HG03354 (cell line): ENCODE data around the gene TTC21A.
A peak's percentile ranks its signal among the peaks of the same experiment; 100 is the strongest.
"Not testable (repeated sequence)": the region's sequence is repeated elsewhere in the genome, so short reads cannot be mapped to it uniquely, and the experiment has no call there.

Experiments used
- ATAC-seq: cut with Tn5 transposase; IDR thresholded peaks from one replicate; pipeline ENCODE4 v1.9.1; 2021; ENCODE audit warnings: mild to moderate bottlenecking; ENCODE audit not compliant: unreplicated experiment, poor library complexity, severe bottlenecking

Gene TTC21A

DNA sequence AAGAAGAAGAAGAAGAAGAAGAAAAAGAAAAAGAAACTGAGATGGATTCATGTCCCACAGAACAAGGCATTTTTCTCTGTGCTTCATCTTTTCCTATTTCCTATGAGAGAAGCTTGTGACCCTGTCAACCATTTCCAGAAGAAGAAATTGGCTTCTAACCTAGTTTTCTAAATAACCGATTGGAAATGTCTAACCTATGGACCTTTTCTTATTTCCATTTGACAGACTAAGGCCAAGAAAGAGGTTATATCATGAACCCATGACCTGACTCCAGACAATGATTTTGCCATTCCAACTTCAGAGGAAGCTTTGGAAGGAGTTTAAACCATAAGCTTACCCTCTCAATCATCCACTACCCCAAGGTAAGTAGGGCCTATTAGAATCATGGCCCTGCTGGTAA lies 62.2 kb downstream of the TTC21A start:
- ATAC-seq, result no peak

DNA sequence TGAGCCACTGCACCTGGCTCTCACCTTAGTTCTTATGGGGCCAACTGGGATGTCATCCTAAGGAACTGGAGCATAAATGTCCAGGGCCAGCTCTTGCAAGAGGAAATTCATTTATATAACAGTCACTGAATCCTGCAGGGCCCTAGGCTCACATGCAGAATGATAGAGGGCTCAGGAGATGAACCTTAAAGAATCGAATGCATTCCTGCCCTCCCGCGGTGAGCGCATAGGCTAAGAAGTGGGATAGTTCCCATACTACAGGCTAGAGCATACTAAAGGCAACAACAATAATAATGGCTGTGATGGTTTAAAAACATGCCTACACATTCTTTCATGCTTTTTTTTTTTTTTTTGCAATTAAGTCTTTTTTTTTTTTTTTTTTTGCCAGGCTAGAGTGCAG lies 63.0 kb downstream of the TTC21A start:
- no peak for ATAC-seq

DNA sequence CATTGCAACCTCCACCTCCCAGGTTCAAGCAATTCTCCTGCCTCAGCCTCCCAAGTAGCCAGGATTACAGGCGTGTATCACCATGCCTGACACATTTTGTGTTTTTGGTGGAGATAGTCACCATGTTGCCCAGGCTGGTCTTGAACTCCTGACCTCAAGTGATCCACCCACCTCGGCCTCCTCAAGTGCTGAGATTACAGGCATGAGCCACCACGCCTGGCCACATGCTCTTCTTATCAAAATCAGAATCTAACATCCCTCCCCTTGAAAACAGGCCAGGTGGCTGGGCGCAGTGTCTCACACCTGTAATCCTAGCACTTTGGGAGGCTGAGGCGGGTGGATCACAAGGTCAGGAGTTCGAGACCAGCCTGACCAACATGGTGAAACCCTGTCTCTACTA lies 63.4 kb downstream of the TTC21A start:
- ATAC-seq, result not testable (repeated sequence)

DNA sequence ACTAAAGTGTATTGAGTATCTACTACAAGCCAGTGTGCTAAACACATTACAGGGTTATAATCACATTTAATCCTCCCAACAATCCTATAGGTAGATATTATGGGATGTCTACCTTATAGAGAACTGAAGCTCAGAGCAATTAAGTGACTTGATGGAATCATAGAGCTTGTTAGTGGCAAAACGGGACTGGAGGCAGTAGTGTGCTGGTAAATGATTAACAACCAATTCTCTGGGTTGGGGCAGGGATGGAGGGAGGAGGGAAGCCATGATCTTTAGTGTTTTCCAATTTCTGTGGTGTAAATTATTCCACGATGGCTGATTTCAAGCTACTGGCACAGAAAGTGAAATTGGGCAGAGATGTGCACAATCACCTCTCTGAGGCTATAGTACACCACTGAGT lies 64.4 kb downstream of the TTC21A start:
- no peak for ATAC-seq

DNA sequence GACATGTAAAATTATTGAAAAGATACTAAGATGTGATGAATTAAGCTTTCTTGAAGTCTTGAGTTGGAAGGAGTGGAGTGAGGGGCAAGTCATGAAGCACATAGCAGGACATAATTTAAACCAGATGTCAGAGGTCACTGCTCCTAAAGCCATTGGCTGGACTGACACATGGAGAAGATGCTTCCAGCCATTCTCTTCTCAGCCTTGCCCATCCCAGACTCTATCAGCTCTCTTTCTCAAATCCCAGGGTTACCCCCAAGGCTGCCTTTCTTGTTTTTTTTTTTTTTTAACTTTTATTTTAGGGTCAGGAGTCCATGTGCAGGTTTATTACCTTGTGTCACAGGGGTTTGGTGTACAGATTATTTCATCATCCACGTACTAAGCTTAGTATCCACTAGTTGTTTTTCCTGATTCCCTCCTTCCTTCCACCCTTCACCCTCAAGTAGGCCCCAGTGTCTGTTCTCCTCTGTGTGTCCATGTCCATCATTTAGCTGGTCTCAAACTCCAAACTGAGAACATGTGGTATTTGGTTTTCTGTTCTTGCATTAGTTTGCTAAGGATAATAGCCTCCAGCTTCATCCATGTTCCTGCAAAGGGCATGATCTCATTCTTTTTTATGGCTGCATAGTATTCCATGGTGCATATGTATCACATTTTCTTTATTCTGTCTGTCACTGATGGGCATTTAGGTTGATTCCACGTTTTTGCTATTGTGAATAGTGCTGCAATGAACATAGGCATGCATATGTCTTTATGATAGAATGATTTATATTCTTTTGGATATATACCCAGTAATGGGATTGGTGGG lies 66.0 kb downstream of the TTC21A start:
- no peak for ATAC-seq

DNA sequence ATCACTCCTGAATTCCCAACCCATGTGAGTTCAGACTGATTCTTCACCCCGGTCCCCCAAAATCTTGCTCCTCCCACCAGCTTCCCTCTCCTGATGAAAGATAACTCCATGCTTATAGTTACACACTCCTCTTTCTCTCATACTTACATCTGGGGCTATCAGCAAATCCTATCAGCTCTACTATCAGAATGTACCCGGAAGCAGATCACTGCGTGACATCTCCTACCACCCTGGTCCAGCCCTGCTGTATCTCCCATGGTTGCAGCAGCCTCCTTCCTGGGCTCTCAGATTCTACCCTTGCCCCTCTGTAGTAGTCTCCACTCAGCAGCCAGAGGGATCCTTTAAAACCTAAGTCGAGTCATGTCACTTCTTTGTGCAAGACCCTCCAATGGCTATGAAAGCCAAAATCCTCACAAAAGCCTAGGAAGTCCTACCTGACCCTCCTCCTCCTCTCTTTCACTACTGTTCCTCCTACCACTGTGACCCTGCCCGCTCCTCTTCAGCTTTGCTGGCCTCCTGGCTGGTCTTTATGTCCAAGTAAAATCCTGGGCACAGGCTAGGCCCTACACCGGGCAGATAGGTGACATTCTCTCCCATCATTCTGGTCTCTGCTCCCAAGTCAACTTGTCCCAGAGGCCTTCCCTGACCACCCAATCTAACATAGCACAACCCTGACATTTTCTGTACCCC lies 68.7 kb downstream of the TTC21A start:
- ATAC-seq, result no peak

DNA sequence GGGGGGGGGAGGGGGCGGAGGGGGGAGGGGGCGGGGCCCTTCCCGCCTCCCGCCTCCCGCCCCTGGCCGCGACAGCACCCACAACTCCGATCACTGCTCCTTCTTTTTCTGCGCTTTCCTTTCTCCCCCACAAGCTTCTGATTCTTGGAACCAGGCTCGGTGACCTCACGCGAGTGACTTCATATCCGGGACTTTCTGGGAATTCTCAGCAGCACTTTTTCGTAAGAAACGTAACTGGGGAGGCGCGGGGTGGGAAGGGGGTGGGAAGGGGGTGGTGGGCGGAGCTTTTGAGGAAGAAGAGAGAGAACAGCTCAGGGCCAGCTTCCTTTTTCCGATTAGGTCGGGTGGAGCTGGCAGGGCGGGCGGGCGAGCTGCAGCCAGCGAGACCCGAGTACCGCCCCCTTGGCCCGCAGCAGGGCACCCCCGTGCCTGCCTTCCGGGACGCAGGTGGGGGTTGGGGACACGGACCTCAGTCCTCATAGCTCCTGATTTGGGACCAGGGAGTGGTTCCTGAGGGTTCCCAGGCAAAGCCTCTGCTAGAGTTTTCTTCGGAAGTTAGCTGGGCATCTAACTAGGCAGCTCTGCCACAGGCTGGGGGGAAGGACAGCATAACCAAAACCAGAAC lies 70.3 kb downstream of the TTC21A start:
- ATAC-seq, result no peak

DNA sequence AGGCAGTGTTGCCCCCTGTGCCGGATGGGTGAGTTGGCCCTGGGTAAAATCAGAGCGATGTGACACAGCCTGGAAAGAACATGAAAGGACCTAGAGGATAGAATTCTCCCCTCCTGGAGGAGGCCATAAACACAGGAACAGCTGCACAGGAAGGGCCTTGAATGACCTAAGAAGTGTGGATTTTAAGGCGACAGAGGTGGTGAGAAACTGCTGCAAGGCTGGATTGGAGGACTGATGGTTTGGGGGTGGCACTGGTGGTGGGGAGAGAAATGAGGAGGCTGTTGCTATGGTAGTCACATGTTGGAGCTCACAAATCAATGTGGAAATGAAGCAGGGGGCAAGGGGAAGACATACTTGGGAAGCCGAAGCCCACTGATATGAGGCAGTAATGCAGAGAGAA lies 71.1 kb downstream of the TTC21A start:
- no peak for ATAC-seq

DNA sequence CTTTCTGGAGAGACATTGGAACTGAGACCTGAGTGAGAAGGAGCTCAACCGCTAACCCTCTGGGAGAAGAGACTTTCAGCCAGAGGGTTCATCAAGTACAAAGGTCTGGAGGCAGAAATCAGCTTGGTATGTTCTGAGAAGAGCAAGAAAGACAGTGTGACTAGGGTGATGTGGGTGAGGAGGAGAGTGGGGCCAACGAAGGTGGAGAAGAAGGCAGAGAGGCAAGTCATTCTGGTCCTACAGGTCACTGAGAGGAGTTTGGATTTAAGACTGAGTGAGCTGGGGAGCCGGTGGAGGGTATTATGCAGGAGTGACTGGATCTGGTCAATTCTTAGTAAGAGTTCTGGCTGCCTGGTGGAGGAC lies 72.7 kb downstream of the TTC21A start:
- no peak for ATAC-seq

DNA sequence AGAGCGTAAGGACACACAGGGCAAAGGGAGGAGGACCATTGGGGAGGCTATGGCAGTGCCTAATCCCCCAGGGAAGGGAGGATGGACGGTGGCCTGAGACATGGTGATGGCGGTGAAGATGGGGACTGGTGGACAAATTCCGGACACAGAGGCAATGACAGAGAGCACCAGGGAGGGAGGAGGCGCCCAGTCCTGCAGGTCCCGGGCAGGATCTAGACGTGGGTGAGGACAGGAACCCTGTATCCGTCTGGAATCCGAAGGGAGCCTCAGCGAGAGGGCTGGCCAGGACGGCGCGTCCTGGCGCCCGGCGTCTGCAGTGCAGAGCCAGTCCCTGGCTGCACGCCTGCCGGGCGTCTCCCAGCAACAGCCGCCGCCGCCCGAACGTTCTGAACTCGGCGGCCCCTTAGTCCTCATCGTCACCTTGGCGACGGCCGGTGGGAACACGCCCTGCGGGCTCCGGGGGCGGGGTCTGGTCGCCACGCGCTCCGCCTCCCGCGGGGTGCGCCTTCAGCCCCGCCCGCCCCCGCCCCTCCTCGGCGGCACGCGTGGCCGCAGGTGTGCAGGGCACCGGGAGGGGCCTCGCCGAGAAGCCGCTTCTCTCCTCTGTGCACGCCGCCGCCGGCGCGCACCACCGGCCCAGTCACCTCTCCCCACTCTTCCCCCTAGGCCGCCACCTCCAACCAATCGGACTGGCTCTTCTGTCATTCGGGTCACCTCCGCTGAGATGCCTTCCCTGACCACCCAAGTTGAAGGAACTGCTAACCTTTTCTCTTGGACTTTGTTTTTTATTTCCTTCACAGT lies 73.3 kb downstream of the TTC21A start:
- ATAC-seq, result peak; percentile 95

DNA sequence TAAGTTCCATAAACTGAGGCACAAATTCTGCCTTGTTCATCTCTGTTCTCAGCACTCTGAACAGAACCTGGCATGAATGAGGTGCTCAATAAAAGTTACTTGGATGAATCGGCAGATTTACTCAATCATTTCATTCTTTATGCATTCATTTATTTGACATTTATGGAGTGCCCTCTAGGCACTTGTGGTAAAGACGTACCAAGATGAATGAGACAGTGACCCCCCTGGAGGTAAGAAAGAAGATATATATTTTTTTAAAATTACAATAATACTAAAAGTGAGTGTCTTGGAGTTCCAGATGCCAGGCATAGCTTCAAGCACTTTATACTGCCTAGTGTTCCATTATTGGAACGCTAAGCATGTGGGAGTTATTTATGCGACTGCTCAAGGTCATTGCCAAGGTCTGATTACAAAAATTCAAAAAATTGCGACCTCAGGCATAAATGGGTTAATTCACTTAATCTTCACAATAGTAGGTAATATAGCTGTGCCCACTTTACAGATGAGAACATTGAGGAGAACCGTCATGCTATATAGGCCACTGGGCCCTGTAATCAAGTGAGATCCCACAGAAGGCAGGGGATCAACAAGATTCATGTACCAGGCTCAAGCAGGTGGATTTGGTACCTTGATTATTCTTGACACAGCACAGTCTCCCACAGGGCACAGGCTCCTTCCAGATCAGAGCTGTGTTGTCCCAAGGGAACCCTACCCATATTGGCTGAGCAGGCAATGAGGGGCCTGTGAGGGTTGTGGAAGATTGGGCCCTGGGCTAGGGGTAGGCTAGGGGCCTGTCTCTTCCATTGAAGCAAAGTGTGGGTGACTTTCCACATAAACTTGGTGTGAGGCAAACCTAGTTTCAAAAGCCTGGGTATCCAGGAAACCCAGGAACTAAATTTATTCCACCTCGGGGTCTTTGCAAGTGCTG lies 74.2 kb downstream of the TTC21A start:
- no peak for ATAC-seq

DNA sequence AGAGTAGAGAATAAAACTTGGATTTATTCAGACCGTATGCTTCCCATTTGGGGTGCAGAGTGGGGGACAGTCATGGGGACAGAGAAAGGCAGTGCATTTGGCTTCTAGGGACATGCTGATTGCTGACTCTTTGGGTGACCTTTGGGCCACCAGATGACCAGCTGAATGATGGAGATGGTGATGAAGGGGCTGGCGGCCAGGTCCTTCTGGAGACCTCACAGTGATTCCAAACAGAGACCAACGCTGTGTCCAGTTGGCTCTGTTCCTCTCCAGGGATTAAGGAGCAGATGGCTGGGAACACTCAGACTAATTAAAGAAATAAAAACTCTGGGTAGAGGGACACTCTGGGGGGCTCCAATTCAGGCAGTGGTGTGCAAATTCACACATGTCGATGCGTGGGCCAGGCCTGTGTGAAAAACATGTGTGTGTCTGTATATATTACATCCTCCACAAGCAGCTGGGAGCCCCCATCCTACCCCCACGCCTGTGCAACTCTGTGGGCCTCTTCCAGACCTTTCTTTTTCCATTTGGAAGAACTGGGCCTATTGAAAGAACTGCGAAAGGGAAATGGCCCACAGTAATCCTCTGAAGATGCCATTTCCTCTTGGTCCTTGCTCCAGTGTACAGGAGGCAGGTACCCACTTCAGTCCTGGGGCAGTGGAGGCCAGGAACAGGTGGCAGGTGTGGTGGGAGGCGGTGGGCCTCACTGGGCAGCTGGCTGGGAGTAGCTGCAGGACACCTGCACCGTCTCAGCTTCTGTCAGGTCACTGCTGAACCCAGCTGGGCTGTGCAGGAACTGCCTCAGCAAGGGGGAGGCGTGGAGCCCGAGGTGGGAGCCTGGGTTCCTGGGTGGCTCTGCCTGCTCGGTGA lies 76.0 kb downstream of the TTC21A start:
- no peak for ATAC-seq

DNA sequence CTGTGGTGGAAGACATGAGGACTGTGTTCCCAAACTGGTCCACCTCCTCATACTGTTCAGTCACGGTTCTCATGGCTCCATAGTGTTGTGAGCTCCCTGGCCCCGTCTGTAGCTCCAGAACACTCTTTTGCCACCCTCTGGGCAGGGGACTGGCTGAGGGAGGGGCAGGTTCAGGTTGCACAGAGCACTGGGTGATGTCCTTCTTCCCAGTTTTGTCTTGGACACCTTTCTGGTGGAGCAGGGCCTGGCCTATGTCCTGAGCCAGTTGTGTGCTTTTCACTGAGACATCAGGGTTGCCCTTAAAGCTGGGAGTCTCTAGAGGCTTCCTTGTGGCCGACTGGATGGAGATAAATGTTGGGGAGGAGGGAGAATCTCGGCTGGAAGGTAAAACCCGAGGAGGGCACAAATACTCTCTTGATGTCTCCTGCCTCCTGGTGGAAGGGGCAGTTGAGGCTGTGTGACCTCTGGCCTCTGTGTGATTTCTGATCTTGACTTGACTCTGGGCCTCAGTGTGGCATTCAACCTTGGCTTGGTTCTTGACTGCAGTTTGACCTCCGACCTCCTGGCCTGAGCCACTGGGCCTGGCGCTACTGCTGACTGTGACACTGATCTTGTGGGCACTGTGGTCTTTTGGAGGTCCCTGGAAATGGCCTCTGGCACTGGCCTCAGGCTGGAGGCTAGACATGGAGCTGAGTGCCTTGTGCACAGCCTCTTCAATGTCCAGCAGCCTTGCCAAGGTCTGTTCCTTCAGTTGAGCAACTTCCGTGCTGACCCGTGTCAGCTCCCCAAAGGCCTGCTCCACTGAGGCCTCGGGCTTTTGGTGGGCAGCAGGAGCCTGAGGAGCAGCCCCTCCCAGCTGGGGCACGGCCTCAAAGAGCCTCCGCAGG lies 76.8 kb downstream of the TTC21A start:
- ATAC-seq, result no peak

DNA sequence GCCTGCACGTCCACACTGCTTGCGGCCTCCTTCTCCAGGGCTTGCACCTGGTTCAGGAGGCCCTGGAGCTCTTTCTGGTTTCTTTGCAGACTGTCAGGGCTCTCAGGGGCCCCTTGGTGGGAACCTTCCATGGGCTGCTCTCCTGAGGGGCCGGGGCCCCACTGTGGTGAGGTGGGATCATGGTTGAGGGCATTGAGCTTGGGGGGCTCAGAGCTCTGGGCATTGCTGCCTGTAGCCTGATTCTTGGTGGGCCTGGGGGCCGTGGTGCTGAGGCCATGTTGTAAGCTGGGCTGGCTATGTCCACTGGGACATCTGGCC lies 77.4 kb downstream of the TTC21A start:
- no peak for ATAC-seq

DNA sequence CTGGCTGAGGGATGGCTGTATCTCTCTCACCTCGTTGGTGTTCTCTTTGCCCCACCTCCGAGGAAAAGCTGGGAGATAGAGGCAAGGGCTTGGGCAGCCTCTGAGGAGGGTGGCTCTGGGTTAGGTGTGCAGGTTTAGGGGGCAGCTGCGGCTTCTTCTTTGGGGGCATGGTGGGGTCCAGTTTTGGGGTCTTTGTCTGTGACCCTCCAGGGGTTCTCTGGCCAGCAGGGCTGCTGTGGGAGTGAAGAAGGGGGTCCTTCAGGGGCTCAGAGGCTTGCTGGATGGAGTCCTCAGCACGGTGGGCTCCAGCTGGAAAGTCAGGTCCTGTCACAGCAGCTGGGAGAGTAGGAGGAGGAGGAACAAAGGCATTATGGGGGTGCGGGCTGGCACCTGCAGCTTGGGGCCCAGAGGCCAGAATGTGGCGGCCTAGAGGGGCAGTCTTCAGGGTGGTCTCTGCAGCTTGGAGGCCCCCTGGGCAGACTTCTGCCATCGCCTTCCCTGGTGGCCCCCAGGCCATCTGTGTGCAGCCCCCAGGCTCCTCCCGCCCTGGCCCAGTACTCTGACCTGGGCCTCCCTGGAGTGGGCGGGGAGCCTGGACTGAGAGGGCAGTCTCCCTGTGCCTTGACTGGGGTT lies 78.0 kb downstream of the TTC21A start:
- ATAC-seq, result no peak

DNA sequence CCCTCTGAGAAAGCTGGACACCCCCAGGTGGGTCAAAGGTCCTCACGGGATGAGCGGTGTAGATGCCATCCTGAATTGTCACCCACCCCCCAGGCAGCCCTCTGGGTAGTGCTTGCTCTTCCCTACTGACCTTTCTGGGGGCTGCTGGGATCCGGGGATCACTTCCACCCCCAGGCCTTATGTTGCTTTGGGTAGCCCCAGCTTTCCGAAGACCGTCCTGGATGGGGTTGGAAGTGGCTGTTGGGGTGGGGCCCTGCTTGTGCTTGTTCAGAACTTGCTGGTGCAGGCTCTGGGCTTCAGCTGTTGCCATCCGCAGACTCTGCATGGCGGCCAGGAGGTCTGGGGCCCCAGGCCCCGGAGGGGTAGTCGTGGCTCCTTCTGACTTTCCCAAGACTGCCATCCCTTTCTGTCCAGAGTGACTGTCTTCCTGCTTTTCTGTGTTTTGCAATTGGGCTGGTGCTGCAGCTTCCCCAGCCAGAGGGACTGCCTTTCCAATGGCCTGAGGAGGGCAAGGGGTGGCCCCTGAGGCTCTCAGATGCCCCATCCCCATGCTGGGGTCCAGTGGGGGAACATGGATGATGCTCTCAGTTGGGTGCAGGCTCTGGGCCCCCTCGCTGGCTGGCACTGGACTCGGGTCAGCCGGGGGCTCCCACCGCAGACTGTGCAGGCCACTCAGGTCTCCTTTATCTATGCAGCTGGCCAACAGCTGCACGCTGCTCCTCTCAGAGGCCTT lies 78.6 kb downstream of the TTC21A start:
- no peak for ATAC-seq
